ENCODE data around the gene ZBTB20. TPM values are rescaled to one million over a fixed set of nuclear protein-coding genes. Genes with fewer than 3 reads are reported as not detected.

ZBTB20 gene
- total RNA-seq, 1 experiment from 2014 or later: 1.6 TPM

- DNase-seq: no peak
- H3K27ac ChIP-seq (ENCODE audit: low read length): no peak overlapping the region
- H3K4me2 ChIP-seq (ENCODE audit: low read depth, low read length, poor library complexity, severe bottlenecking): no peak overlapping the region
- H3K9me2 ChIP-seq (replicated peaks; ENCODE audit: insufficient read depth, low read length): no peaks in the 10 kb centered on the region
- no peak overlapping the region for H3K9ac ChIP-seq (ENCODE audit: low read length)
- no peak overlapping the region for H3K4me3 ChIP-seq (ENCODE audit: low read length)
- H4K20me1 ChIP-seq (ENCODE audit: insufficient read depth, low read depth, low read length): no peaks in the 10 kb centered on the region
- no peaks in the 10 kb centered on the region for H3K27me3 ChIP-seq (ENCODE audit: low read length)
- H3K36me3 ChIP-seq (ENCODE audit: insufficient read depth, low read length): no peaks in the 10 kb centered on the region
- H3K9me3 ChIP-seq (ENCODE audit: low read length): no peaks in the 10 kb centered on the region
- no peak overlapping the region for H2AFZ ChIP-seq (ENCODE audit: low read length)
- no peaks in the 10 kb centered on the region for H3K79me2 ChIP-seq (ENCODE audit: low read length)
- H3K4me1 ChIP-seq (ENCODE audit: low read length): no peaks in the 10 kb centered on the region
Observed at GRCh38 chr3:114732353-114732752, 414.7 kb downstream of the ZBTB20 start.

- Histone ChIP-seq H3K4me1 (ENCODE audit: low read length) (no peaks in the 10 kb centered on the region), H3K9me3 (ENCODE audit: low read length) (no peaks in the 10 kb centered on the region), H3K36me3 (ENCODE audit: insufficient read depth, low read length) (no peaks in the 10 kb centered on the region), H3K27me3 (ENCODE audit: low read length) (no peaks in the 10 kb centered on the region), H3K4me3 (ENCODE audit: low read length) (no peak overlapping the region), H3K9me2 (replicated peaks; ENCODE audit: insufficient read depth, low read length) (no peaks in the 10 kb centered on the region), H3K9ac (ENCODE audit: low read length) (no peak overlapping the region), H3K79me2 (ENCODE audit: low read length) (no peaks in the 10 kb centered on the region), H3K27ac (ENCODE audit: low read length) (no peak overlapping the region), H3K4me2 (ENCODE audit: low read depth, low read length, poor library complexity, severe bottlenecking) (no peak overlapping the region), H2AFZ (ENCODE audit: low read length) (no peak overlapping the region), H4K20me1 (ENCODE audit: insufficient read depth, low read depth, low read length) (no peaks in the 10 kb centered on the region)
- no peak for DNase-seq
Observed at GRCh38 chr3:114730397-114730796, 416.7 kb downstream of the ZBTB20 start.

- Histone ChIP-seq H3K27me3 (ENCODE audit: low read length) (no peaks in the 10 kb centered on the region), H4K20me1 (ENCODE audit: insufficient read depth, low read depth, low read length) (no peaks in the 10 kb centered on the region), H3K4me3 (ENCODE audit: low read length) (no peak overlapping the region), H3K27ac (ENCODE audit: low read length) (no peak overlapping the region), H3K9me2 (replicated peaks; ENCODE audit: insufficient read depth, low read length) (no peaks in the 10 kb centered on the region), H3K79me2 (ENCODE audit: low read length) (no peaks in the 10 kb centered on the region), H3K4me2 (ENCODE audit: low read depth, low read length, poor library complexity, severe bottlenecking) (no peak overlapping the region), H2AFZ (ENCODE audit: low read length) (no peak overlapping the region), H3K4me1 (ENCODE audit: low read length) (no peaks in the 10 kb centered on the region), H3K9ac (ENCODE audit: low read length) (no peak overlapping the region), H3K9me3 (ENCODE audit: low read length) (no peaks in the 10 kb centered on the region), H3K36me3 (ENCODE audit: insufficient read depth, low read length) (no peaks in the 10 kb centered on the region)
- no peak for DNase-seq
Observed at GRCh38 chr3:114727373-114727772, 419.7 kb downstream of the ZBTB20 start.

GRCh38 chr3:114725966-114726365, 421.1 kb downstream of the ZBTB20 start:
- Histone ChIP-seq H3K4me1 (ENCODE audit: low read length) (no peaks in the 10 kb centered on the region), H3K4me3 (ENCODE audit: low read length) (no peak overlapping the region), H3K4me2 (ENCODE audit: low read depth, low read length, poor library complexity, severe bottlenecking) (no peak overlapping the region), H3K9ac (ENCODE audit: low read length) (no peak overlapping the region), H3K79me2 (ENCODE audit: low read length) (no peaks in the 10 kb centered on the region), H3K27me3 (ENCODE audit: low read length) (no peaks in the 10 kb centered on the region), H2AFZ (ENCODE audit: low read length) (no peak overlapping the region), H3K9me2 (replicated peaks; ENCODE audit: insufficient read depth, low read length) (no peaks in the 10 kb centered on the region), H3K9me3 (ENCODE audit: low read length) (no peaks in the 10 kb centered on the region), H3K27ac (ENCODE audit: low read length) (no peak overlapping the region), H3K36me3 (ENCODE audit: insufficient read depth, low read length) (no peaks in the 10 kb centered on the region), H4K20me1 (ENCODE audit: insufficient read depth, low read depth, low read length) (no peaks in the 10 kb centered on the region)
- no peak for DNase-seq

- H3K36me3 ChIP-seq (ENCODE audit: insufficient read depth, low read length): no peaks in the 10 kb centered on the region
- H2AFZ ChIP-seq (ENCODE audit: low read length): no peak overlapping the region
- H3K27me3 ChIP-seq (ENCODE audit: low read length): no peaks in the 10 kb centered on the region
- H3K9me3 ChIP-seq (ENCODE audit: low read length): no peaks in the 10 kb centered on the region
- no peak overlapping the region for H3K9ac ChIP-seq (ENCODE audit: low read length)
- no peaks in the 10 kb centered on the region for H3K4me1 ChIP-seq (ENCODE audit: low read length)
- no peaks in the 10 kb centered on the region for H4K20me1 ChIP-seq (ENCODE audit: insufficient read depth, low read depth, low read length)
- no peaks in the 10 kb centered on the region for H3K79me2 ChIP-seq (ENCODE audit: low read length)
- no peak overlapping the region for H3K4me2 ChIP-seq (ENCODE audit: low read depth, low read length, poor library complexity, severe bottlenecking)
- no peak overlapping the region for H3K27ac ChIP-seq (ENCODE audit: low read length)
- no peaks in the 10 kb centered on the region for H3K9me2 ChIP-seq (replicated peaks; ENCODE audit: insufficient read depth, low read length)
- H3K4me3 ChIP-seq (ENCODE audit: low read length): no peak overlapping the region
- DNase-seq: no peak
Observed at GRCh38 chr3:114722530-114722929, 424.6 kb downstream of the ZBTB20 start.

- no peaks in the 10 kb centered on the region for H3K9me2 ChIP-seq (replicated peaks; ENCODE audit: insufficient read depth, low read length)
- no peaks in the 10 kb centered on the region for H3K79me2 ChIP-seq (ENCODE audit: low read length)
- DNase-seq: no peak
- H4K20me1 ChIP-seq (ENCODE audit: insufficient read depth, low read depth, low read length): no peaks in the 10 kb centered on the region
- no peak overlapping the region for H3K27ac ChIP-seq (ENCODE audit: low read length)
- H2AFZ ChIP-seq (ENCODE audit: low read length): no peak overlapping the region
- no peak overlapping the region for H3K4me3 ChIP-seq (ENCODE audit: low read length)
- H3K9ac ChIP-seq (ENCODE audit: low read length): no peak overlapping the region
- H3K4me1 ChIP-seq (ENCODE audit: low read length): no peaks in the 10 kb centered on the region
- no peaks in the 10 kb centered on the region for H3K9me3 ChIP-seq (ENCODE audit: low read length)
- H3K36me3 ChIP-seq (ENCODE audit: insufficient read depth, low read length): no peaks in the 10 kb centered on the region
- H3K27me3 ChIP-seq (ENCODE audit: low read length): no peaks in the 10 kb centered on the region
- no peak overlapping the region for H3K4me2 ChIP-seq (ENCODE audit: low read depth, low read length, poor library complexity, severe bottlenecking)
Observed at GRCh38 chr3:114721864-114722263, 425.2 kb downstream of the ZBTB20 start.

GRCh38 chr3:114721209-114721608, 425.9 kb downstream of the ZBTB20 start:
- H3K27me3 ChIP-seq (ENCODE audit: low read length): no peaks in the 10 kb centered on the region
- no peaks in the 10 kb centered on the region for H3K4me1 ChIP-seq (ENCODE audit: low read length)
- no peak overlapping the region for H3K4me2 ChIP-seq (ENCODE audit: low read depth, low read length, poor library complexity, severe bottlenecking)
- H3K4me3 ChIP-seq (ENCODE audit: low read length): no peak overlapping the region
- H3K9me3 ChIP-seq (ENCODE audit: low read length): no peaks in the 10 kb centered on the region
- no peak overlapping the region for H3K9ac ChIP-seq (ENCODE audit: low read length)
- no peaks in the 10 kb centered on the region for H3K9me2 ChIP-seq (replicated peaks; ENCODE audit: insufficient read depth, low read length)
- no peaks in the 10 kb centered on the region for H3K36me3 ChIP-seq (ENCODE audit: insufficient read depth, low read length)
- no peaks in the 10 kb centered on the region for H4K20me1 ChIP-seq (ENCODE audit: insufficient read depth, low read depth, low read length)
- H3K79me2 ChIP-seq (ENCODE audit: low read length): no peaks in the 10 kb centered on the region
- no peak overlapping the region for H3K27ac ChIP-seq (ENCODE audit: low read length)
- DNase-seq: no peak
- no peak overlapping the region for H2AFZ ChIP-seq (ENCODE audit: low read length)

- Histone ChIP-seq H3K9me3 (ENCODE audit: low read length) (no peaks in the 10 kb centered on the region), H3K9me2 (replicated peaks; ENCODE audit: insufficient read depth, low read length) (no peaks in the 10 kb centered on the region), H4K20me1 (ENCODE audit: insufficient read depth, low read depth, low read length) (no peaks in the 10 kb centered on the region), H3K27ac (ENCODE audit: low read length) (no peak overlapping the region), H3K4me1 (ENCODE audit: low read length) (no peaks in the 10 kb centered on the region), H3K4me3 (ENCODE audit: low read length) (no peak overlapping the region), H3K79me2 (ENCODE audit: low read length) (no peaks in the 10 kb centered on the region), H3K9ac (ENCODE audit: low read length) (no peak overlapping the region), H2AFZ (ENCODE audit: low read length) (no peak overlapping the region), H3K4me2 (ENCODE audit: low read depth, low read length, poor library complexity, severe bottlenecking) (no peak overlapping the region), H3K36me3 (ENCODE audit: insufficient read depth, low read length) (no peaks in the 10 kb centered on the region), H3K27me3 (ENCODE audit: low read length) (no peaks in the 10 kb centered on the region)
- no peak for DNase-seq
Observed at GRCh38 chr3:114718898-114719210, 428.2 kb downstream of the ZBTB20 start.

Data from Karpas-422 (cell line).